Brain microvascular endothelial cell (primary cell): ENCODE measurements around the gene CFDP1.
A peak's percentile ranks its signal among the peaks of the same experiment; 100 is the strongest.
"Not testable (repeated sequence)": the region's sequence is repeated elsewhere in the genome, so short reads cannot be mapped to it uniquely, and the experiment has no call there.

Experiments
- DNase-seq: peaks from one replicate; pipeline ENCODE4 v3.0.0-alpha.2; 2020
- H3K27ac ChIP-seq: fragments of 250-450 bp; sonication (Bioruptor Pico); 2 replicates; pipeline ENCODE4 v1.5.1; 2020; ENCODE audit warnings: mild to moderate bottlenecking, moderate library complexity
- H3K27me3 ChIP-seq: fragments of 250-450 bp; sonication (Bioruptor Pico); replicated peaks from 2 replicates; pipeline ENCODE4 v1.5.1; 2020; ENCODE audit warnings: mild to moderate bottlenecking
- H3K36me3 ChIP-seq: fragments of 250-450 bp; sonication (Bioruptor Pico); replicated peaks from 2 replicates; pipeline ENCODE4 v1.5.1; 2020; ENCODE audit warnings: mild to moderate bottlenecking
- H3K4me3 ChIP-seq: 2 replicates; pipeline ENCODE4 v1.5.1; 2011; ENCODE audit warnings: low read depth, mild to moderate bottlenecking, control low read depth, low read length, moderate library complexity
- in situ Hi-C: cut with HindIII; loops from 2 replicates; pipeline ENCODE4 v1.10.0; 2017; ENCODE audit warnings: low sequenced_read_pairs, low pct_ligation_motif_present
- TF ChIP-seq, protein P1 (sequence below): IDR thresholded peaks from 2 replicates; pipeline ENCODE4 v1.5.1; 2011; ENCODE audit warnings: low read depth, mild to moderate bottlenecking, moderate library complexity, low read length, control low read depth, inconsistent platforms; ENCODE audit errors: missing control alignments

The CFDP1 gene

DNA sequence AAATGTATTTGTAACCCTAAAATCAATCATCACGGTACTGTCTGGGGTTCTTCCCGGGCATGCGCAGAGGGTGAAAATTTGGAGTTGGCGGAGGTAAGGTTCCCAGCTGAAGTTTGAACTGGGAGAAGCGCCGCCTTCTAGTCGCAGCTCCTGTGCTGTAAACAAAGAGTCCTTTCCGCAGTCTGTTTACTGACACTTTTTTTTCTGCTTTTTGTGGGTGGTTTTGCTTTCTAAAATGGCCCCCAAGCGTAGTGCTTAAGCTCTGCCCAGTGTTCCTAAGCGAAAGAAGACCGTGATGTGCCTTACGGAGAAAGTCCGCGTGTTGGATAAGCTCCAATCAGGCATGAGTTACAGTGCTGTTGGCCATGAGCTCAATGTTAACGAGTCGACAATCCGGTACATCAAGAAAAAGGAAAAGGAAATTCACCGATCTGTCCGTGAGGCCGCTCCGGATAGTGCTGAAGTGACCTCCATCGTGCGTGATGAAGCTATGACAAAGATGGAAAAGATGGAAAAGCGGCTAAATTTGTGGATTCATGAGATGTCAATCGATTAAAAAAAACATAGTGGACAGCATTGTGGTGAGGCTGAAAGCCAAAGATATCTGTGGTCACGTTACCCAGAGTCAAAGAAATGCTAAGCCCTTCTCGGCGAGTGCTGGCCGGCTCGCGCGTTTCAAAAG is 570 bp upstream of the CFDP1 start:
- Histone ChIP-seq H3K36me3 (no peaks in the 10 kb centered on the region), H3K27me3 (no peaks in the 10 kb centered on the region), H3K27ac (peak overlapping the region; percentile 96), H3K4me3 (peak overlapping the region; percentile 80)
- peak; percentile 95 for DNase-seq
- in situ Hi-C loops: no loop called here
- TF ChIP-seq, protein P1, sequence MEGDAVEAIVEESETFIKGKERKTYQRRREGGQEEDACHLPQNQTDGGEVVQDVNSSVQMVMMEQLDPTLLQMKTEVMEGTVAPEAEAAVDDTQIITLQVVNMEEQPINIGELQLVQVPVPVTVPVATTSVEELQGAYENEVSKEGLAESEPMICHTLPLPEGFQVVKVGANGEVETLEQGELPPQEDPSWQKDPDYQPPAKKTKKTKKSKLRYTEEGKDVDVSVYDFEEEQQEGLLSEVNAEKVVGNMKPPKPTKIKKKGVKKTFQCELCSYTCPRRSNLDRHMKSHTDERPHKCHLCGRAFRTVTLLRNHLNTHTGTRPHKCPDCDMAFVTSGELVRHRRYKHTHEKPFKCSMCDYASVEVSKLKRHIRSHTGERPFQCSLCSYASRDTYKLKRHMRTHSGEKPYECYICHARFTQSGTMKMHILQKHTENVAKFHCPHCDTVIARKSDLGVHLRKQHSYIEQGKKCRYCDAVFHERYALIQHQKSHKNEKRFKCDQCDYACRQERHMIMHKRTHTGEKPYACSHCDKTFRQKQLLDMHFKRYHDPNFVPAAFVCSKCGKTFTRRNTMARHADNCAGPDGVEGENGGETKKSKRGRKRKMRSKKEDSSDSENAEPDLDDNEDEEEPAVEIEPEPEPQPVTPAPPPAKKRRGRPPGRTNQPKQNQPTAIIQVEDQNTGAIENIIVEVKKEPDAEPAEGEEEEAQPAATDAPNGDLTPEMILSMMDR: no peak

DNA sequence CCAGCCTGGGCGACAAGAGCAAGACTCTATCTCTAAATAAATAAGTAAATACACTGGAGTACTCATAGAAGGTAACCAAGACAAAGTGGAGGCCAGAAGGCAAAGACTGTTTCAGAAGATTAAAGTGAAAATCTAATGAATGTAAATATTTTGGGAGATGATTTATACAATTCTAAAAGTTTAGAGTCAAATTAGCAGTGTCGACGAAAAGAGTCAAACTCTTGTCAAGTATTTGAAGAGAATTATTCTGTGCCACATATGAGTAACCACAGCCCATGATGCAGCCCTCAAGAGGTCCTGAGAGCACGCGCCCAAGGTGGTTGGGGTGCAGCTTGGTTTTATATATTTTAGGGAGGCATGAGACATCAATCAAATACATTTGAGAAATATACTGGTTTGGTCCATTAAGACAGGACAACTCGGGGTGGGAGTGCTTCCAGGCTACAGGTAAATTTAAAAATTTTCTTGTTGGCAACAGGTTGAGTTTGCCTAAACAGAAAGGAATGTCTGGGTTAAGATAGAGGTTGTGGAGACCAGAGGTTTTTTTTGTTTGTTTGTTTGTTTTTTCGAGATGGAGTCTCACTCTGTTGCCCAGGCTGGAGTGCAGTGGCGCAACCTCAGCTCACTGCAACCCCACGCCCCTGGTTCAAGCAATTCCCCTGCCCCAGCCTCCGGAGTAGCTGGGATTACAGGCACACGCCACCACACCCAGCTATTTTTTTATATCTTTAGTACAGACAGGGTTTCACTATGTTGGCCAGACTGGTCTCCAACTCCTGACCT is 3.5 kb downstream of the CFDP1 start:
- Histone ChIP-seq H3K36me3 (no peaks in the 10 kb centered on the region), H3K4me3 (no peak overlapping the region), H3K27me3 (no peaks in the 10 kb centered on the region), H3K27ac (no peak overlapping the region)
- TF ChIP-seq, protein P1: no peak
- DNase-seq: no peak
- in situ Hi-C loops: no loop called here

DNA sequence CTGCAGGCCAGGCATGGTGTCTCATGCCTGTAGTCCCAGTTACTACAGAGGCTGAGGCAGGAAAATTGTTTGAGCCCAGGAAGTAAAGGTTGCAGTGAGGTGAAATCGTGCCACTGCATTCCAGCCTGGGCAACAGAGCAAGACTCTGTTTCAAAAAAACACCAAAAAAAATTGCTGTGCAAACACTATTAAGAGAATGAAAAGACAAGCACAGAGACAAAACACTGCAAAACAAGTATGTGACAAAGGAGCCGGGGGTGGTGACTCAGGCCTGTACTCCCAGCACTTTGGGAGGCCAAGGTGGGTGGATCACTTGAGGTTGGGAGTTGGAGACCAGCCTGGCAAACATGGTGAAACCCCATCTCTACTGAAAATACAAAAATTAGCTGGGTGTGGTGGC is 6.8 kb downstream of the CFDP1 start:
- H3K27me3 ChIP-seq, H3K4me3 ChIP-seq, H3K36me3 ChIP-seq, H3K27ac ChIP-seq, in situ Hi-C loops: not testable (repeated sequence)
- DNase-seq: peak; percentile 21

DNA sequence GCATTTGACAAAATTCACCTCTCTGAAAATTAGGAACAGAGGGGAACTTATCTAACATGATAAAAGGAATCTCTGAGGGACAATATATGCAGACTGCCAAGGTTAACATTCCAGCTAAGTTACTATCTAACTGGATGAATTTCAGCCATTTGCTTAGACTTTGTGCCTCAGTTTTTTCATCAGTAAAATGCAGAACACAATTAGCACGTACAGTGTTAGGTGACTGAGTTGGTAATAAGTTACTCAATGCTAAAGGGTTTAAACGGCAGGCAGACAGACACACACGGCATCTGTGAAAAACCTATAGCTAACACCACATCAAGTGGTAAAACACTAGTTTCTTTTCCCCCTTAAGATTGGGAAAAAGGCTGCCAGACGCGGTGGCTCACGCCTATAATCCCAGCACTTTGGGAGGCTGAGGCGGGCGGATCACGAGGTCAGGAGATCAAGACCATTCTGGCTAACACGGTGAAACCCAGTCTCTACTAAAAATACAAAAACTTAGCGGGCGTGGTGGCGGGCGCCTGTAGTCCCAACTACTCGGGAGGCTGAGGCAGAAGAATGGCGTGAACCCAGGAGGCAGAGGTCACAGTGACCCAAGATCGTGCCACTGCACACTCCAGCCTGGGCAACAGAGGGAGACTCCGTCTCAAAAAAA is 9.1 kb downstream of the CFDP1 start:
- in situ Hi-C loops: loop anchor here (25.0 kb wide), 1 partner anchor 237 kb away; no protein-coding TSS in a partner anchor
- H3K27ac ChIP-seq, H3K4me3 ChIP-seq, DNase-seq, H3K36me3 ChIP-seq, H3K27me3 ChIP-seq: not testable (repeated sequence)

DNA sequence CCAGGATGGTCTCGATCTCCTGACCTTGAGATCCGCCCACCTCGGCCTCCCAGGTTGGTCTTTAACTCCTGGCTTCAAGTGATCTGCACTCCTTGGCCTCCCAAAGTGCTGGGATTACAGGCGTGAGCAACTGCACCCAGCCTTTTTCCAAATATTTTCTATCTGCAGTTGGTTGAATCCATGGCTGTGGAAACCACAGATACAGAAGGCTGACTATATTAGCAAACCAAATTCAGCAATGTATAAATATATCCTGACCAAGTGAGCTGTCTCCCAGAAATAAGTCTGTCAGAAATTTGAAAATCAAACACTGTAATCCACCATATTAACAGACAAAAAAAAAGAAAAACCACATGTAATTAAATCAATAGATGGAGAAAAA is 9.6 kb downstream of the CFDP1 start:
- DNase-seq: no peak
- H3K36me3 ChIP-seq: no peaks in the 10 kb centered on the region
- in situ Hi-C loops: loop anchor here (25.0 kb wide), 1 partner anchor 236 kb away; no protein-coding TSS in a partner anchor

DNA sequence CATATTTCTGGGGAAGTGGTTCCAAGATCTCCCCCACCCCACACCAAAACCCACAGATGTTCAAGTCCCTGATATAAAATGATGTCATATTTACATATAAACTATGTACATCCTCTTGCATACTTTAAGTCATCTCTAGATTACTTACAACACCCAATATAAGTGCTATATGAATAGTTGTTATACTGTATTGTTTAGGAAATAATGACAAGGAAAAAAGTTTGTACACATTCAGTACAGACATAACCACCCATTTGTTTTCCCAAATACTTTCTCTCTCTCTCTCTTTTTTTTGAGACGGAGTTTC is 11.5 kb downstream of the CFDP1 start:
- no peaks in the 10 kb centered on the region for H3K27me3 ChIP-seq
- TF ChIP-seq, protein P1: no peak

More for the DNA sequence above, 9.6 kb downstream of the CFDP1 start:
- Histone ChIP-seq H3K27me3 (no peaks in the 10 kb centered on the region), H3K27ac (no peak overlapping the region), H3K4me3 (no peak overlapping the region)
- TF ChIP-seq, protein P1: no peak

More for the DNA sequence above, 11.5 kb downstream of the CFDP1 start:
- in situ Hi-C loops: loop anchor here (25.0 kb wide), 1 partner anchor 234 kb away; no protein-coding TSS in a partner anchor
- no peak for DNase-seq
- H3K4me3 ChIP-seq: no peak overlapping the region
- no peaks in the 10 kb centered on the region for H3K36me3 ChIP-seq
- no peak overlapping the region for H3K27ac ChIP-seq
